ENCODE measurements around the gene NAA40. TPM values are rescaled to one million over a fixed set of nuclear protein-coding genes. Genes with fewer than 3 reads are reported as not detected.

NAA40 gene
- total and polyA plus RNA-seq, 2 of the 4 experiments (the other 2 are of a cell fraction): 15.2 to 24.7 TPM

DNA sequence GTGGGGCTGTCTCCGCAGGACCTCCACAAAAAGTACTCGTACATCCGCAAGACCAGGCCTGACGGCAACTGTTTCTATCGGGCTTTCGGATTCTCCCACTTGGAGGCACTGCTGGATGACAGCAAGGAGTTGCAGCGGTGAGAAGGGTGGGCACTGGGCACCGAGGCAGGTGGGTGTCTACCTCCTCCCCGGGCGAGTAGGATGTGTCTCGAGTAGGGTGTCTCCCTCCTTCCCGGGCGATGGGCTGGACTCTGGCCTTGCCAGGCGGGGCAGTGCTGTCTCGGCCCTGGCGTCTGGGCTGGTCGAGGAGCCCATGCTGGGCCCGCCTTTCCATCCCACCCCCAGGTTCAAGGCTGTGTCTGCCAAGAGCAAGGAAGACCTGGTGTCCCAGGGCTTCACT, 57.7 kb downstream of the NAA40 start:
- in situ Hi-C loops (cut with MboI; ENCODE audit: low sequenced_read_pairs) (no loop called here), dilution Hi-C loops (cut with HindIII; ENCODE audit: low sequenced_read_pairs, unreplicated experiment) (no loop called here), intact Hi-C loops (cut with micrococcal nuclease) (no loop called here)
- CTCF ChIA-PET: no interaction called here
- H4K5ac ChIP-seq (ENCODE audit: low read depth, low read length): no peak overlapping the region
- no peaks in the 10 kb centered on the region for H3K9me1 ChIP-seq (ENCODE audit: insufficient read depth, low read length)
- no peak overlapping the region for H4K8ac ChIP-seq (ENCODE audit: low read depth in 2 of 2, low read length in 2 of 2)
- TF ChIP-seq MAFK (IDR thresholded peaks at IDR 0.05; ENCODE audit: low read depth, low read length) (no peak), RAD21 (IDR thresholded peaks at IDR 0.05; ENCODE audit: low read length) (no peak), NFE2L2 (IDR thresholded peaks at IDR 0.05; ENCODE audit: low read depth, low read length) (no peak), POLR2A (IDR thresholded peaks at IDR 0.05; ENCODE audit: low read depth, low read length) (no peak), BHLHE40 (IDR thresholded peaks at IDR 0.05; ENCODE audit: low read depth, low read length) (no peak), RFX5 (IDR thresholded peaks at IDR 0.05; ENCODE audit: low read depth, low read length) (no peak), CHD1 (IDR thresholded peaks at IDR 0.05; ENCODE audit: low read depth, low read length) (no peak), MAZ (IDR thresholded peaks at IDR 0.05; ENCODE audit: borderline replicate concordance, low read depth, low read length) (no peak)
- TF ChIP-seq, protein P1, sequence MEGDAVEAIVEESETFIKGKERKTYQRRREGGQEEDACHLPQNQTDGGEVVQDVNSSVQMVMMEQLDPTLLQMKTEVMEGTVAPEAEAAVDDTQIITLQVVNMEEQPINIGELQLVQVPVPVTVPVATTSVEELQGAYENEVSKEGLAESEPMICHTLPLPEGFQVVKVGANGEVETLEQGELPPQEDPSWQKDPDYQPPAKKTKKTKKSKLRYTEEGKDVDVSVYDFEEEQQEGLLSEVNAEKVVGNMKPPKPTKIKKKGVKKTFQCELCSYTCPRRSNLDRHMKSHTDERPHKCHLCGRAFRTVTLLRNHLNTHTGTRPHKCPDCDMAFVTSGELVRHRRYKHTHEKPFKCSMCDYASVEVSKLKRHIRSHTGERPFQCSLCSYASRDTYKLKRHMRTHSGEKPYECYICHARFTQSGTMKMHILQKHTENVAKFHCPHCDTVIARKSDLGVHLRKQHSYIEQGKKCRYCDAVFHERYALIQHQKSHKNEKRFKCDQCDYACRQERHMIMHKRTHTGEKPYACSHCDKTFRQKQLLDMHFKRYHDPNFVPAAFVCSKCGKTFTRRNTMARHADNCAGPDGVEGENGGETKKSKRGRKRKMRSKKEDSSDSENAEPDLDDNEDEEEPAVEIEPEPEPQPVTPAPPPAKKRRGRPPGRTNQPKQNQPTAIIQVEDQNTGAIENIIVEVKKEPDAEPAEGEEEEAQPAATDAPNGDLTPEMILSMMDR (conservative IDR thresholded peaks at IDR 0.05; ENCODE audit: low read depth, low read length): no peak
- TF ChIP-seq, protein P2, sequence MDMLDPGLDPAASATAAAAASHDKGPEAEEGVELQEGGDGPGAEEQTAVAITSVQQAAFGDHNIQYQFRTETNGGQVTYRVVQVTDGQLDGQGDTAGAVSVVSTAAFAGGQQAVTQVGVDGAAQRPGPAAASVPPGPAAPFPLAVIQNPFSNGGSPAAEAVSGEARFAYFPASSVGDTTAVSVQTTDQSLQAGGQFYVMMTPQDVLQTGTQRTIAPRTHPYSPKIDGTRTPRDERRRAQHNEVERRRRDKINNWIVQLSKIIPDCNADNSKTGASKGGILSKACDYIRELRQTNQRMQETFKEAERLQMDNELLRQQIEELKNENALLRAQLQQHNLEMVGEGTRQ (IDR thresholded peaks at IDR 0.05; ENCODE audit: low read depth, low read length): no peak
- no peak overlapping the region for H2AK9ac ChIP-seq (replicated peaks; ENCODE audit: low read depth, low read length, poor library complexity)
- H2BK5ac ChIP-seq (ENCODE audit: low read depth, low read length, poor library complexity, severe bottlenecking): no peak overlapping the region
- no peak overlapping the region for H3K23ac ChIP-seq (ENCODE audit: low read depth, low read length)
- no peak overlapping the region for H3K18ac ChIP-seq (ENCODE audit: low read depth, low read length)
- no peak overlapping the region for H2BK20ac ChIP-seq (ENCODE audit: low read depth, low read length)
- no peak overlapping the region for H3K4me3 ChIP-seq (ENCODE audit: insufficient read depth, low read depth, low read length)
- no peak for ATAC-seq (ENCODE audit: low read depth)
- POLR2A ChIA-PET (ENCODE audit: unreplicated experiment): interaction anchor here (0.6 kb wide), 1 partner anchor 157 kb away, joined by 3 read pairs; no protein-coding TSS in a partner anchor
- no peak overlapping the region for H3K9ac ChIP-seq (ENCODE audit: low read depth, low read length)
- DNase-seq: no peak
- H3K9me3 ChIP-seq (ENCODE audit: control insufficient read depth, insufficient read depth, low read length): no peaks in the 10 kb centered on the region
- no peak overlapping the region for H2BK15ac ChIP-seq (ENCODE audit: low read depth, low read length)
- H4K91ac ChIP-seq (ENCODE audit: insufficient read depth, low read depth, low read length): no peak overlapping the region
- H2BK120ac ChIP-seq (ENCODE audit: low read depth, low read length): no peak overlapping the region
- H3K27me3 ChIP-seq (ENCODE audit: control insufficient read depth, insufficient read depth, low read length): no peaks in the 10 kb centered on the region
- H2AK5ac ChIP-seq (ENCODE audit: low read depth, low read length): no peak overlapping the region
- no peak overlapping the region for H3K27ac ChIP-seq (ENCODE audit: insufficient read depth, low read length)
- H3K14ac ChIP-seq (replicated peaks; ENCODE audit: low read depth, low read length): no peak overlapping the region
- no peak overlapping the region for H3K4me2 ChIP-seq (ENCODE audit: low read depth, low read length)
- BruUV-seq (replicated peaks): no TSS peak
- H3K4me1 ChIP-seq (ENCODE audit: control insufficient read depth, insufficient read depth, low read length): no peaks in the 10 kb centered on the region
- no peak overlapping the region for H2AFZ ChIP-seq (replicated peaks; ENCODE audit: low read length, poor library complexity)
- 100% methylated on average over 6 of the region's 18 CpGs; no CpG with 5 or more reads in 1 of the 2 experiments for WGBS, 2 experiments (ENCODE audit: extremely low coverage in 2 of 2, insufficient read length in 1 of 2)
- H3K79me1 ChIP-seq (ENCODE audit: low read depth in 1 of 2, low read length in 2 of 2): peaks cover 10 to 29% of the 10 kb centered on the region in 2 experiments
- H3K56ac ChIP-seq (ENCODE audit: extremely low read depth, insufficient read depth, low read length): no peak overlapping the region
- H3K4ac ChIP-seq (ENCODE audit: low read depth, low read length): no peak overlapping the region
- peaks cover 30% of the 10 kb centered on the region for H4K20me1 ChIP-seq (ENCODE audit: insufficient read depth, low read length)
- H3K36me3 ChIP-seq (ENCODE audit: control insufficient read depth, insufficient read depth, low read length): peaks cover 47% of the 10 kb centered on the region
